Chondrocyte (in vitro differentiated cells): ENCODE data around the gene PWP2. TPM values are rescaled to one million over a fixed set of nuclear protein-coding genes. Genes with fewer than 3 reads are reported as not detected.

Experiments used
- DNase-seq: peaks from one replicate; pipeline ENCODE4 v3.0.0; 2021; ENCODE audit warnings: mixed read lengths, low spot score
- H3K27ac Mint-ChIP-seq: one replicate; pipeline ENCODE4 v1.8.0; 2021; ENCODE audit warnings: mild to moderate bottlenecking, moderate library complexity, mixed read lengths; ENCODE audit not compliant: unreplicated experiment
- H3K27me3 Mint-ChIP-seq: 2 replicates; pipeline ENCODE4 v1.8.0; 2021; ENCODE audit warnings: low read depth, mixed read lengths
- H3K36me3 Mint-ChIP-seq: 2 replicates; pipeline ENCODE4 v1.8.0; 2021; ENCODE audit warnings: low read depth, mixed read lengths
- H3K4me1 Mint-ChIP-seq: 2 replicates; pipeline ENCODE4 v1.8.0; 2021; ENCODE audit warnings: low read depth, mild to moderate bottlenecking, mixed read lengths
- H3K4me3 Mint-ChIP-seq: one replicate; pipeline ENCODE4 v1.8.0; 2021; ENCODE audit warnings: mild to moderate bottlenecking, moderate library complexity, mixed read lengths; ENCODE audit not compliant: unreplicated experiment
- H3K9me3 Mint-ChIP-seq: 2 replicates; pipeline ENCODE4 v1.8.0; 2021; ENCODE audit warnings: low read depth, mixed read lengths
- total RNA-seq: library from RNA; stranded (reverse); gene quantifications from 3 replicates; pipeline ENCODE4 v1.2.1, GENCODE V29; 2021
- TF ChIP-seq, protein P1 (sequence below): fragments of 200-600 bp; sonication (generic); IDR thresholded peaks from 2 replicates; pipeline ENCODE4 v1.5.0; 2021; ENCODE audit warnings: antibody characterized with exemption, mild to moderate bottlenecking, moderate library complexity

The PWP2 gene
- total RNA-seq, 1 donor from 2014 or later = 1.9 TPM

DNA sequence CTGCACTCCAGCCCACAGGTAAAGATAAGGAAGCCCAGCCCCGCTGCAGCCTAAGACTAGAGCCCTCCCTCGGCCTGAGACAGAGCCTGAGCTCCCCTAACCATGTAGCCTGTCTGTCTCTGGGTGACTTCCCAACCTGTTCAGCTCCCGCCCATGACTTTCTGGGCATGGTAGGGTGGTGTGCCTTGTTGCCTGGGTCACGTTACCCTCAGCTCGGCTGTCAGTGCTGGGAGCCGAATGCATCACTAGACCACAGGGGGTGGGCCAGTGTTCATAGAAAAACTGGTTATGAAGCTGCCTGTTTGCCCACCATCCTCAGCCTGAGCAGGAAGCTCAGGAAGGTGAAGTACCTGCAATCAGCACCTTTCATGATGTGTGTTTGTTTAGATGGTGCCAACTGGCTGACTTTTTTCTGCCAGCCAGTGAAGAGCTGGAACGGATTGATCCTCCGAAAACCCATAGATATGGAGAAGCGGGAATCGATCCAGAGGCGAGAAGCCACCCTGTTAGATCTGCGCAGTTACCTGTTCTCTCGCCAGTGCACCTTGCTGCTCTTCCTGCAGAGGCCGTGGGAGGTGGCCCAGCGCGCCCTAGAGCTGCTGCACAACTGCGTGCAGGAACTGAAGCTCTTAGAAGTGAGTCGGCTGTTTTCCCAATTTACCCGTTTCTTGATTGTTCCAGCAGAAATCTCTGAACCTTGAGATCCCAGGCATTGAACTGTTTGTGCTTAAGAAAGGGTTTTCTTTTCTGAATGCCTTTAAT is 43.9 kb upstream of the PWP2 start:
- H3K4me1 Mint-ChIP-seq = peaks cover 7% of the 10 kb centered on the region
- H3K36me3 Mint-ChIP-seq = peaks cover 27% of the 10 kb centered on the region
- H3K9me3 Mint-ChIP-seq = no peaks in the 10 kb centered on the region
- TF ChIP-seq, protein P1, sequence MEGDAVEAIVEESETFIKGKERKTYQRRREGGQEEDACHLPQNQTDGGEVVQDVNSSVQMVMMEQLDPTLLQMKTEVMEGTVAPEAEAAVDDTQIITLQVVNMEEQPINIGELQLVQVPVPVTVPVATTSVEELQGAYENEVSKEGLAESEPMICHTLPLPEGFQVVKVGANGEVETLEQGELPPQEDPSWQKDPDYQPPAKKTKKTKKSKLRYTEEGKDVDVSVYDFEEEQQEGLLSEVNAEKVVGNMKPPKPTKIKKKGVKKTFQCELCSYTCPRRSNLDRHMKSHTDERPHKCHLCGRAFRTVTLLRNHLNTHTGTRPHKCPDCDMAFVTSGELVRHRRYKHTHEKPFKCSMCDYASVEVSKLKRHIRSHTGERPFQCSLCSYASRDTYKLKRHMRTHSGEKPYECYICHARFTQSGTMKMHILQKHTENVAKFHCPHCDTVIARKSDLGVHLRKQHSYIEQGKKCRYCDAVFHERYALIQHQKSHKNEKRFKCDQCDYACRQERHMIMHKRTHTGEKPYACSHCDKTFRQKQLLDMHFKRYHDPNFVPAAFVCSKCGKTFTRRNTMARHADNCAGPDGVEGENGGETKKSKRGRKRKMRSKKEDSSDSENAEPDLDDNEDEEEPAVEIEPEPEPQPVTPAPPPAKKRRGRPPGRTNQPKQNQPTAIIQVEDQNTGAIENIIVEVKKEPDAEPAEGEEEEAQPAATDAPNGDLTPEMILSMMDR = no peak
- no peaks in the 10 kb centered on the region for H3K27me3 Mint-ChIP-seq
- DNase-seq = no peak
- no peak overlapping the region for H3K27ac Mint-ChIP-seq
- no peak overlapping the region for H3K4me3 Mint-ChIP-seq

DNA sequence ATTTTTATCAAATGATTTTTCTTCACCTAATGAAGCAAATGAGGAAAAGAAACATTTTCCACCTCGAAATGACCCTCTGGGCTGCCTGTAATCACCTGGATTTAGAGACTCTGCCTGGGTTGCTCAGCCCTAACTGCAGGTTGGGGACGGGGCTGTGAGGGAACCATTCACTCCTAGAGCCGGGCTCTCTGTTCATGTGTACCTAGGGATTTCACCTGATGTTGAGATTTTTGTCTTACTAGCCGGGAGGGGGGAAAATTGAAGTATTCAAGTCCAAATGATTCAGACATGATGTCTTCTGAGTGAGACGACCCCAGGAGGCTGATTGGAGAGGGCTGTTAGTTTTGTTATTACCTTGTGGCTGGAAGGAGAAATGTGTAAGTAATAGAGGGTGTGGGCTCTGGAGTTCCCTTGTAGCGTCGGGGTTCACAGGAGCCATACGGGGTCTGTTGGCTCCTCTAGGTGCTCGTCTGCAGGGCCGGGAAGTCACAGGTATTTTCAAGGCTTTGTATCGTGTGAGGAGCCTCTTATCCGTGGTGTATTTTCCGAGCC is 42.3 kb upstream of the PWP2 start:
- Mint-ChIP-seq H3K27ac (peak overlapping the region; percentile 22), H3K9me3 (no peaks in the 10 kb centered on the region), H3K4me1 (peaks cover 5% of the 10 kb centered on the region), H3K27me3 (no peaks in the 10 kb centered on the region), H3K36me3 (peaks cover 22% of the 10 kb centered on the region), H3K4me3 (no peak overlapping the region)
- DNase-seq = no peak
- TF ChIP-seq, protein P1 = no peak

DNA sequence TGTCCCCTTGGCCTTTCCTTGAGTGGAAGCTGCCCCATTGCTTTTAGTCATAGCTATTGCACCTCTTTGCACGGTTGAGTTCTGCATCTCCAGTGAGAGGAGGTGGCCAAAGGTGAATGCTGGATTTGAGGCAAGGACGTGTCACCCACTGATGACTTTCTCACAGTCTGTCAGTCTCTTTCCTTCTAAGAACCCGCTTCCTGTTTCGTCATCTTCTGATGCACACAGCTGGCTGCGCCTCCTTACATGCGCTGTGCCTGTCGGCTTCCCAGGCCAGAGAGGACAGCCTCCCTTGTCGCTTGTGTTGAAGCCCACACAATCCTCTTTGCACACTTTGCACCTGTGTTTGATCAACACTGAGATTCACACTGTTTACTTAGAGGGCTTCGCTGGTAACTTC is 41.8 kb upstream of the PWP2 start:
- Mint-ChIP-seq H3K27me3 (no peaks in the 10 kb centered on the region), H3K9me3 (no peaks in the 10 kb centered on the region), H3K36me3 (peaks cover 22% of the 10 kb centered on the region), H3K4me3 (no peak overlapping the region), H3K27ac (no peak overlapping the region), H3K4me1 (peaks cover 5% of the 10 kb centered on the region)
- no peak for DNase-seq
- TF ChIP-seq, protein P1 = no peak

DNA sequence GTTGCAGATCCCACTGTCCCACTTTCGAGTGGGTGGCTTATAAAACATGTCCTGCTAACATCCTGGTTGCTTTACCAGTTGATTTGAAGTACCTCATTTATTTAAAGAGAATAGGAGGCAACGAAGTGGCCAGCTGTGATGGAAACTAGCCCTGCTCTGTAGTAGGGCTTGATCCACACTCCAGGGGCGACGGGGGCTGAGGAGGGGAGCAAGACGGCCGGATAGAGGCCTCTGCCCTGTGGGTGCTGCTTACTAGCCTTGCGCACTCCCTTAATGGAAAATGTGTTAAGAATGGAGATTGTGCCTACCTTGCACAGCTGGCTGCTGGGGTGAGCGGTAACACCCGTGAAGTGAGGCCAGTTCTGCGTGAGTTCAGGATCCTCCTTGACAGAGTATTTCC is 41.1 kb upstream of the PWP2 start:
- peak overlapping the region; percentile 42 for H3K27ac Mint-ChIP-seq
- DNase-seq = peak; percentile 55
- H3K4me1 Mint-ChIP-seq = peaks cover 5% of the 10 kb centered on the region
- H3K9me3 Mint-ChIP-seq = no peaks in the 10 kb centered on the region
- peaks cover 22% of the 10 kb centered on the region for H3K36me3 Mint-ChIP-seq
- H3K4me3 Mint-ChIP-seq = no peak overlapping the region
- TF ChIP-seq, protein P1 = no peak
- no peaks in the 10 kb centered on the region for H3K27me3 Mint-ChIP-seq

DNA sequence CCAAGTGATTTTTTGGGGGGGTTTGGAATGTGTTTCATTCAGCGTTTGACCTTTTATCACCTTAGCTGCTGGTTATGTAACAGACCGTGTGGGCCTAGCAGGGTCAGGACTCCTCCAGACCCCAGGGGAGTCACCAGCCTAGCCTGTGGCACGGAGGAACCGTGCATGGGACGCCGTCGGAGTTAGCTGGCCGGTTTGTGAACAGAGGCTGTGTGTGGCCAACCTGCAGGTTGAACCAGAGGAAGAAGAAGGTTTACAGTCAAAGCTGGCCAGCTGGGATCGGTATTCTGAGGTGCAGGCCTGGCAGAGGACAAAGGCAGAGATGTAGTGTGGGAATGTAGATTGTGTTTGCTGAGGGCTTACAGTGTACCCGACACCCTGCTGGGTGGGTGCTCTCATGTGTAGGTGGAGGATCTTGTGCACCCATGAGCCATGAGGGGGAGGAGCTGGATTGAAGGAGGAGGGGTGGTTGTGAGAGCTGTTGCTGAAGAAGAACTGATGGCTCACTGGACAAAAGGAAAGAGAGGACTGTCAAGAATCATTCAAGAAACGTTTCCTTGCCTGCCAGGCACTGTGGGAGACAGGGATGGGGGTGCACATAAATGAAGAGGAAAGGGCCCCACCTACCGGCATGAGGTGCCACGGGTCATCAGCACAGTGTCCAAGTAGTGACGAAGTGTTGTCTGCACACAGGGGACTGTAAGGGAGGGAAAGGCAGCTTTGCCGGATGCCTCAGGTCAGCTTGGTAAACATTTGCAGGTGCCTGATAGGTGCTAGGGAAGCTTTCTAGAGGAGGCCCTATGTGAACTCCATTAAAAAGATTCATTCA is 40.0 kb upstream of the PWP2 start:
- Mint-ChIP-seq H3K4me1 (peaks cover 5% of the 10 kb centered on the region), H3K4me3 (no peak overlapping the region), H3K27me3 (no peaks in the 10 kb centered on the region), H3K9me3 (no peaks in the 10 kb centered on the region), H3K27ac (no peak overlapping the region), H3K36me3 (peaks cover 22% of the 10 kb centered on the region)
- DNase-seq = no peak
- TF ChIP-seq, protein P1 = no peak
